Measurements from ENCODE around the gene URAD.

DNA sequence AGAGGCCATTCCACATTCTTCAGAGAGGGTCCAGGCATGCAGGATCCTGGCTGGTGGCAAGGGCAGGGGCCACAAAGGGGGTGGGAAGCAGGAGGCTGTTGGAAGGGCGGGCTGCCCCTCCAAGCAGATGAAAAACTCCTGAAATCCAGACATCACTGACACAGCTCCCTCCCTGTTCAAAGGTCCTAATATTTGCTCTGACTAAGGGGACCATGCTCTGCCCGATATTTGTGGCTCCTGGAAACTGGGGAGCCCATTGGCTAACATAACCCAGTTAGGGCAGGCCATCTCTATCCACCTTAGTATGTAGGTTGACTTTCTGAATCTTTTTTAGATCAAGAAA lies 16.0 kb downstream of the URAD start:
- TF ChIP-seq, protein P1, sequence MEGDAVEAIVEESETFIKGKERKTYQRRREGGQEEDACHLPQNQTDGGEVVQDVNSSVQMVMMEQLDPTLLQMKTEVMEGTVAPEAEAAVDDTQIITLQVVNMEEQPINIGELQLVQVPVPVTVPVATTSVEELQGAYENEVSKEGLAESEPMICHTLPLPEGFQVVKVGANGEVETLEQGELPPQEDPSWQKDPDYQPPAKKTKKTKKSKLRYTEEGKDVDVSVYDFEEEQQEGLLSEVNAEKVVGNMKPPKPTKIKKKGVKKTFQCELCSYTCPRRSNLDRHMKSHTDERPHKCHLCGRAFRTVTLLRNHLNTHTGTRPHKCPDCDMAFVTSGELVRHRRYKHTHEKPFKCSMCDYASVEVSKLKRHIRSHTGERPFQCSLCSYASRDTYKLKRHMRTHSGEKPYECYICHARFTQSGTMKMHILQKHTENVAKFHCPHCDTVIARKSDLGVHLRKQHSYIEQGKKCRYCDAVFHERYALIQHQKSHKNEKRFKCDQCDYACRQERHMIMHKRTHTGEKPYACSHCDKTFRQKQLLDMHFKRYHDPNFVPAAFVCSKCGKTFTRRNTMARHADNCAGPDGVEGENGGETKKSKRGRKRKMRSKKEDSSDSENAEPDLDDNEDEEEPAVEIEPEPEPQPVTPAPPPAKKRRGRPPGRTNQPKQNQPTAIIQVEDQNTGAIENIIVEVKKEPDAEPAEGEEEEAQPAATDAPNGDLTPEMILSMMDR (IDR thresholded peaks at IDR 0.05; ENCODE audit: low read depth, low read length) = no peak
- TF ChIP-seq POLR2A (IDR thresholded peaks at IDR 0.05; ENCODE audit: extremely low read depth, insufficient read length) (no peak), MYC (IDR thresholded peaks at IDR 0.05; ENCODE audit: low read depth, low read length) (no peak)

All from NB4 (cell line).